GM12872 (cell line): ENCODE measurements around the gene IL12RB1.

Experiments
- CTCF ChIP-seq: IDR thresholded peaks from 3 replicates; pipeline ENCODE4 v1.5.1; 2011; ENCODE audit warnings: low read depth, mild to moderate bottlenecking, low read length, moderate library complexity; ENCODE audit not compliant: insufficient read depth

IL12RB1 gene

GRCh38 chr19:18049385-18049784 is 37.3 kb downstream of the IL12RB1 start:
- no peak for TF ChIP-seq CTCF

GRCh38 chr19:18046059-18046718 is 40.5 kb downstream of the IL12RB1 start:
- TF ChIP-seq CTCF = no peak

GRCh38 chr19:18045307-18046050 is 41.3 kb downstream of the IL12RB1 start:
- TF ChIP-seq CTCF = no peak

GRCh38 chr19:18044825-18045304 is 41.9 kb downstream of the IL12RB1 start:
- no peak for TF ChIP-seq CTCF

- TF ChIP-seq CTCF = no peak
Observed at GRCh38 chr19:18043676-18044075, 43.1 kb downstream of the IL12RB1 start.

GRCh38 chr19:18041054-18041453 is 45.7 kb downstream of the IL12RB1 start:
- no peak for TF ChIP-seq CTCF

GRCh38 chr19:18029617-18030338 is 57.0 kb downstream of the IL12RB1 start:
- TF ChIP-seq CTCF = no peak
